ENCODE data around the gene INHBA. TPM values are rescaled to one million over a fixed set of nuclear protein-coding genes. Genes with fewer than 3 reads are reported as not detected.

INHBA gene
- under 1 TPM in 1 of 2 donors, not detected in 1; under 0.01 TPM for total RNA-seq

GRCh38 chr7:41702635-41703371 lies at the start of gene INHBA:
INHBA (minus strand) TSS chr7:41703090; CDS start chr7:41700374, 2,716 bp downstream.

All from melanocyte of skin (primary cell).